ENCODE measurements around the gene RNF225. TPM values are rescaled to one million over a fixed set of nuclear protein-coding genes. Genes with fewer than 3 reads are reported as not detected.
"Not testable (repeated sequence)": the region's sequence is repeated elsewhere in the genome, so short reads cannot be mapped to it uniquely, and the experiment has no call there.

Gene RNF225
- total RNA-seq: not detected

DNA sequence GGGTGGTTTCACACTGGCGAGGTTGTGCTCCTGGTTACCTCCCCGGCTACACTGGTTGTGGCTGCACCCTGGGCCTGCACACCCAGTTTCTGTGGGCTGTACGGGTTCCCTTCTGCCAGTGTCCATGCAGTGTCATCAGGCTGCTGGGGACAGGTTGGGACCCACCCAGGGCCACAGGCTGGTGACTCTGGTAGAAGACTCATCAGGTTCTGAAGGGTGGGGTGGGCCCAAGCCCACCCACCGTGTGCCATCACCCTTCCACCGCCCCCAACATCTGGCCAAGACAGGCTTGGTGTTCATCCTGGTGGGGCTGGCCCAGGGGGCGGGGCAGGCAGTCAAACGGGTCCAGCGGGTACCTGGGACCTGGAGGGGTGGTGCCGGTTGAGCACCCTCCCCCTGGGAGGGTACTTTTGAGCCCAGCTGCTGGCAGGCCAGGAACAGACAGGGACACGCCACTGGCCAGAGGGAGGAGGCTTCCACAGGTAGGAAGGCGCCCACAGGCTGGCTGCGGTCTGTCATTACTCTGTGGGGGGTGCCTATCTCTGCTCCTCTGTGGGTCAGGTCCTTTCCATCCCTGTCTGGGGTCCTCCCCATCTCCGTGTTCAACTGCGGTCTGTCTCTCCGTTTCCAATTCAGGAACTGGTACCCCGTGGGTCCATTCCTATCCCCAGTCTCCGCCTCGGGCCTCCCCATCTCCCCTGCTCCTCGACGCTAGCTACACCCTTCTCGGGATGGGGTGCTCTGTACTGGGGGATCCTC lies at the start of gene RNF225:
TSS of gene RNF225 (plus strand) at position 437 of the 759 bp plus-strand sequence. CDS start 434 bp downstream, outside the sequence.
- DNase-seq (ENCODE audit: low spot score) (no peak), ATAC-seq (ENCODE audit: low FRiP score) (no peak)
- TF ChIP-seq, protein P1, sequence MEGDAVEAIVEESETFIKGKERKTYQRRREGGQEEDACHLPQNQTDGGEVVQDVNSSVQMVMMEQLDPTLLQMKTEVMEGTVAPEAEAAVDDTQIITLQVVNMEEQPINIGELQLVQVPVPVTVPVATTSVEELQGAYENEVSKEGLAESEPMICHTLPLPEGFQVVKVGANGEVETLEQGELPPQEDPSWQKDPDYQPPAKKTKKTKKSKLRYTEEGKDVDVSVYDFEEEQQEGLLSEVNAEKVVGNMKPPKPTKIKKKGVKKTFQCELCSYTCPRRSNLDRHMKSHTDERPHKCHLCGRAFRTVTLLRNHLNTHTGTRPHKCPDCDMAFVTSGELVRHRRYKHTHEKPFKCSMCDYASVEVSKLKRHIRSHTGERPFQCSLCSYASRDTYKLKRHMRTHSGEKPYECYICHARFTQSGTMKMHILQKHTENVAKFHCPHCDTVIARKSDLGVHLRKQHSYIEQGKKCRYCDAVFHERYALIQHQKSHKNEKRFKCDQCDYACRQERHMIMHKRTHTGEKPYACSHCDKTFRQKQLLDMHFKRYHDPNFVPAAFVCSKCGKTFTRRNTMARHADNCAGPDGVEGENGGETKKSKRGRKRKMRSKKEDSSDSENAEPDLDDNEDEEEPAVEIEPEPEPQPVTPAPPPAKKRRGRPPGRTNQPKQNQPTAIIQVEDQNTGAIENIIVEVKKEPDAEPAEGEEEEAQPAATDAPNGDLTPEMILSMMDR (IDR thresholded peaks at IDR 0.05): no peak

DNA sequence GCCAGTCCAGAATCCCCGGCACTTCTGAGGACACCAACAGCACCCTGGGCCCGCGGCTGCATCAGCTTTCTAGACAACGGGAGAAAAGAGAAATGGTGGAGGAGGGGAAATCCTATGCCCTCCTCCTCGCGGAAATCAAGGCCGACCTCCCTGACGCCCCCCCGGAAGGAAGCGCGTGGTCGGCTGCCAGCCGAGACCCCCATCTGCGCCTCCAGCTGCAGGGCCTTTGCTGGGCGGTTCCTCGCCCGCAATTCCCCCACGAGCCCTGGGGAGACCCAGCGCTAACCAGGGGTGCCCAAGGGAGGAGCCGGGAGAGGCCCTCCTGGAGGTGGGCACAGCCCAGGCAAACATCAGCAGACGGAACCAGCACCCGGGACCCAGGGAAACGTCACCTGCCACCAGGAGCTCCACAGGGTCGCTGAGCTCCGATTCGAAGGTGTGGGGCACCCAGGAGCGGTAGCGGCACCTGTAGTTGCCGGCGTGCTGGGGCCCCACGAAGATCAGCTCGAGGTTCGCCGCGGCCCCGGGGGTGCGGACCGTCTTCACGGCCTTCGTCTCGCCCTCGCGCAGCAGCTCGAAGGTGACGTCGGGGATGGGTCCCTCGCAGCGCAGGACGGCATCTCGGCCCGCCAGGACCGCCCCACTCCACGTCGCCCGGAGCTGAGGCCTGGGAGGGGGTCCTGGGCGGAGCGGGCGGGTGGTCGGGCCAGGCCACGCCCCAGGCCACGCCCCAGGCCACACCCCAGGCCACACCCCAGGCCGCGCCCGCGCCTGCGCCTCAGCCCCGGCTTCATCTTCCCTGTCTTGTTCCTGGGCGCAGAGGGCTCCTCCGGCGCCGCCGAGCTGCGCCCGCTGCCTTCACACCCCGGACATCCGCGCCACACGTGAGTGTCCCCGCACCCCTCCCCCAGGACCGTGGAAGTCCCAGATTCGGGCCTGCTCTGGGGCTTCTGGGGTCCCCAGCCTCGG lies 48.2 kb upstream of the RNF225 start:
- ATAC-seq (ENCODE audit: low FRiP score): peak; percentile 90
- TF ChIP-seq, protein P1 (IDR thresholded peaks at IDR 0.05): no peak

DNA sequence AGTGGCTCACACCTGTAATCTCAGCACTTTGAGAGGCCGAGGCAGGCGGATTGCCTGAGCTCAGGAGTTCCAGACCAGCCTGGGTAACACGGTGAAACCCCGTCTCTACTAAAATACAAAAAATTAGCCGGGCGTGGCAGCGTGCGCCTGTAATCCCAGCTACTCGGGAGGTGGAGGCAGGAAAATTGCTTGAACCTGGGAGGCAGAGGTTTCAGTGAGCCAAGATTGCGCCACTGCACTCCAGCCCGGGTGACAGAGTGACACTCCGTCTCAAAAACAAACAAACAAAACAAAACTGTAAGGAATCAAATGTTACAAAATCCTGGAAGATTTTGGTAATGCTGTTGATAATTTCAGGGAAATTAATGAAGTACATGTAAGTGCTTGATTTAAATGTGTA lies 47.4 kb upstream of the RNF225 start:
- DNase-seq (ENCODE audit: low spot score); ATAC-seq (ENCODE audit: low FRiP score): not testable (repeated sequence)

More for the DNA sequence above, 48.2 kb upstream of the RNF225 start:
- DNase-seq (ENCODE audit: low spot score): no peak

DNA sequence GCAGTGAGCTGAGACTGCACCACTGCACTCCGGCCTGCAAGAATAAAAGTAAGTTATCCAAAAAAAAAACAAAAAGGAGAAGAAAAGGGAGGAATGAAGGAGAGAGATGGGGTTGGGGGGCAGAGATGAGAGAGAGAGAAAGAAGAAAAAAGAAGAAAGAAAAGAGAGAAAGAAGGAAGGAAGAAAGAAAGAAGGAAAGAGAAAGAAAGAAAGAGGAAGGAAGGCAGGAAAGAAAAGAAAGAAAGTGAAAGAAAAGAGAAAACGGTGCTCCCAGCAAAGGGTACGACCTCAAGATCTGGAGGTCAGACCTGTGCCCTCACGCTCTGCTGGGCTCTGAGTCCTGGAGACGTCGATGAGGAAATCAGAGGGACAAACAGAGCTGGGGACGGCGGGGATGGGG lies 45.9 kb upstream of the RNF225 start:
- ATAC-seq (ENCODE audit: low FRiP score) (no peak), DNase-seq (ENCODE audit: low spot score) (no peak)
- TF ChIP-seq, protein P1 (IDR thresholded peaks at IDR 0.05): no peak

DNA sequence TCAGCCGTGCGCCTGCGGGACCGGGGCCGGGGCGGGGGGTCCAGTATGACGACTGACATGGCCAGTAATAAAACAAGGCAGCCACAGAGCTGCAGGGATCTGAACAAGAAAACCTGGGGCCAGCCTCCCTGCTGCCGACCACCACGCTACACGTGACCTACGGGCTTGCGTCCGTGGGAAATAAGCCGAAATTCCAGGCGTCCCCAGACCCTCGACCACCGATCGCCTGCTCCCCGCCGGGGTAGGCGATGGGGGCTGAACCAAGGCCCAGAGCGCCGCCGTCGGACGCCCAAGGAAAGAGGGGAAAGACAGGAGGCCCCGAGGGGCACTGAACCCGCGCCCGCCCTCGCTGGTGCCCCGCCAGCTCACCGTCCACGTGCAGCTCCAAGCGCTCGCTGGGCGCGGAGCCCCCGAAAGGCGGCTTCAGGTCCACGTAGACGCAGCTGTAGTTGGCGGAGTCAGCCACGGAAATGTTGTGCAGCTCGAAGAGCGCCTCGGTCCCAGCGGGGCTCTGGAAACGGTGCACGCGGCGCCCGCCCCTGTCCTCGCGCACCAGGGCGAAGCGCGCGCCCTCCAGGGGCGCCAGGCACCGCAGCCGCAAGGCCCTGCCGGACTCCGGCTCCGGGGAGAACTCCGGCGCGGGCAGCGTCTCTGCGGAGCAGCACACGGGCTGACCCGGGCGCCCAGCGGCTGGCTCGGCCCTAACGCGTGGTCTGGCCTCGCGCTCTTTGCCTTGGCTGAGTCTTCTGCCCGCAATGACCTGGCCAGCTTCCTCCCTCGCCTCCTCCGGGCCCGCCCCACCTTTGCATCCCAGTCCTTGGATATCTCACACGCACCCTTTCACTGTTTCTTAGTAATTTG lies 45.2 kb upstream of the RNF225 start:
- DNase-seq (ENCODE audit: low spot score) (no peak), ATAC-seq (ENCODE audit: low FRiP score) (no peak)
- TF ChIP-seq, protein P1 (IDR thresholded peaks at IDR 0.05): no peak

DNA sequence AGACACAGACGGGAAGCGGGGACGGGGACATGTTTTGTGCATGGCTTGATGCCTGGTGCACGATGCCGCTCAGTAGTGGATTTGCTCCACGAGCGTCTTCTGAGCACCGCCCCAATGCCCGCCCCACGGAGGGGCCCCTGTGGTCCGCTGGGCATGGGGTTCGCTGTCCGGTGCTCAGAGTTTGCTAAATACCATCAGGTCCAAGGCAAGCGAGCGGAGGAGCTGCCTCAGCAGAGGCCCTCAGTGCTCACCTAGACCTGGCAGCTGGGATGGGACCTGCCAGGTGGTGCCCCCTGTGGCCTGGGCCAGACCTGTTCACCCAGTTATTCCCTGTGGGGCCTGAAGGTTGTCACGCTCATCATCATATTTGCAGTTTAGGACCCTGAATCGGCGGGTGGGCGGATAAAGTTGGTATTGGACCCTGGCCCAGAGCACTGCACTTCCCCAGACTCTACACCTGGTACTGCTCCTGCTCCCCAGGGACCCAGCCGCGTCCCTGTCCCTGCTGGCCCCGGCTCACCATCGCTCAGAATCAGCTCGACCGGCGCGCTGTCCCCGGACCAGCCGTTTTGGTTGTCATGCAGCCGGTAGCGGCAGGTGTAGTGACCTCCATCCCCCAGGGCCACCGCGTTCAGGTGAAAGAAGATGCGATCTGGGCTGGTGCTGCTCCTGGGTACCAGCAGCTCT lies 44.4 kb upstream of the RNF225 start:
- no peak for ATAC-seq (ENCODE audit: low FRiP score)
- no peak for DNase-seq (ENCODE audit: low spot score)
- TF ChIP-seq, protein P1 (IDR thresholded peaks at IDR 0.05): no peak
